GM23248 (cell line): ENCODE data around the gene NCKIPSD.

ENCODE experiments used
- EZH2 ChIP-seq: fragments of 200-600 bp; sonication (generic); IDR thresholded peaks from 2 replicates; pipeline ENCODE4 v1.6.1; 2018; ENCODE audit warnings: antibody characterized with exemption, mild to moderate bottlenecking; ENCODE audit not compliant: insufficient read depth, poor library complexity, severe bottlenecking
- EZH2phosphoT487 ChIP-seq: fragments of 200-600 bp; sonication (generic); IDR thresholded peaks from 2 replicates; pipeline ENCODE4 v1.6.1; 2018; ENCODE audit warnings: antibody characterized with exemption, moderate library complexity, mild to moderate bottlenecking, low read depth; ENCODE audit not compliant: insufficient read depth

- TF ChIP-seq EZH2 (no peak), EZH2phosphoT487 (no peak)
Observed at GRCh38 chr3:48708481-48708889, 22.8 kb upstream of the NCKIPSD start.
